Measurements from ENCODE around the gene GNG5. TPM values are rescaled to one million over a fixed set of nuclear protein-coding genes. Genes with fewer than 3 reads are reported as not detected.
A peak's percentile ranks its signal among the peaks of the same experiment; 100 is the strongest.
"Not testable (repeated sequence)": the region's sequence is repeated elsewhere in the genome, so short reads cannot be mapped to it uniquely, and the experiment has no call there.

The GNG5 gene
- total RNA-seq: 97.8 and 157 TPM in 2 replicates
- polyA plus RNA-seq (2012): 200 TPM

DNA sequence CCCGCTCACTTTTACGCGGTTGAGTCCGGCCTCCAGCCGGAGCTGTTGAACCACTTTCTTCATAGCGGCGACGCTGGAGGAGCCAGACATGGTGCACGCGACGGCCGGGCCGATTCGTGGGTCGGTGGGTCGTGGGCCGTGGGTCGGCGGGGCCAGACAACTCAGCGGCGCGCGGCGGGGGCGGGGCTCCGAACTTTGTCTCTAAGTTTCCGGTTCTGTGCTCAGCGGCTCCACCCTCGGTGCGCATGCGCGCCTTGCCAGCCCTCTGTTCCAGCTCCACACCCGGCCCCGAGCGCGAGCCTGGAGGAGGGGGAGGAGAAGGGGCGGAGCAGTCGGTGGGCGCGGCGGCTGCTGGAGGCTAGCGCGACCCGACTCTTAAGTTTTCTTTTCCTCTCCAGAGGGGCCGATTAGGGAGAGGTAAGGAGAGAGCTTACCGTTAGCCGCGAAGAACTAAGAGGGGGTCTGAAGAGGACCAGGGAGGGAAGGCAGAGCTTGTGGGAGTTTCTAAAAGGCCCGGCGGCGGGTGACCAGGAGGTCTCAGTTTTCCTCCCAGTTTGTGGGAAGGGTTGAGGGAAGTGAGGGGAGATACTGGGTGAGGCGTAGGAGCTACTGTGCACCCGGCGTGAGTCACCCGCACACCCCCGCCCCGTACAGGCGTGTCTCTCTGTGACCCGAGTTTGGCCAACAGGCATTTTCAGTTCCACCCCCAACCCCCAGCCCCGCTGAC lies at the start of gene GNG5, which contains the start of gene SPATA1:
Gene GNG5, minus strand, starts transcription at position 580 of the 727 bp plus-strand sequence. Its CDS starts 490 bp downstream, at position 90.
Gene SPATA1, plus strand, starts transcription at position 385 of the 727 bp plus-strand sequence. CDS start 9,974 bp downstream, outside the sequence.
- DNase-seq (ENCODE audit: low read depth): peak; percentile 99

DNA sequence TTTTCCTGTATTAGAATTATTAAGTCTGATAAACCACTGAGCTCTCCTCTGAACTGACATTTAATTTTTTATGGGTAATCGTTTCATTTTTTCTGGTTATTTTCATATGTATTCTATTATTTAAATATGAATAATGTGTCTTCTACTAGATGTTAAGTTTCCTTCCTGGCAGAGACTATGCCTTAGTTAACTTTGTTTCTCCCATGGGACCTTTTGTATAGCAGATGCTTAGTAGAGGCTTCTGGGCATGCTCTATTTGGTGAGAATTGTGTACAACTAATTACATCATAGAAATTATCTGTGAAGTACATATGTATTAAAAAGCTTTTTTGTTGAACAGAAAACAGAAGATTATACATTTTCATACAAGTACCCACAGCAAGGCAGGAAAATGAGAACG lies 44.4 kb upstream of the GNG5 start:
- DNase-seq (ENCODE audit: low read depth): no peak

DNA sequence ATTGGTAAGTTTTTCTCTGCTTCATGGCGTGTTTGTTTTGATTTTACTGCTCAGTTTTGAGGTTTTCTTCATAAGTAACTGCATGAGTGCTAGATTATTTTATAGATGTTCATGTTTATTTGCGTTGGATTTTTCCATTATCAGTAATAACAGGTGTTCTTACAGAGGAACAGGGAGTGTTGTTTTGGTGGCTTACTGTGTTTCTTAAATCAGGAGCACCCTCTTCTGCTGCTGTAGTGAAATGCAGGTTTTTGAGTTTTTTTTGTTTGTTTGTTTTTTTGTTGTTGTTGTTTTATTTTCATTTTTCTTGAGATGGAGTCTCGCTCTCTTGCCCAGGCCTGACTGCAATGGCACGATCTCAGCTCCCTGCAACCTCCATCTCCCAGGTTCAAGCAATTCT lies 35.3 kb upstream of the GNG5 start:
- DNase-seq (ENCODE audit: low read depth): peak; percentile 24

DNA sequence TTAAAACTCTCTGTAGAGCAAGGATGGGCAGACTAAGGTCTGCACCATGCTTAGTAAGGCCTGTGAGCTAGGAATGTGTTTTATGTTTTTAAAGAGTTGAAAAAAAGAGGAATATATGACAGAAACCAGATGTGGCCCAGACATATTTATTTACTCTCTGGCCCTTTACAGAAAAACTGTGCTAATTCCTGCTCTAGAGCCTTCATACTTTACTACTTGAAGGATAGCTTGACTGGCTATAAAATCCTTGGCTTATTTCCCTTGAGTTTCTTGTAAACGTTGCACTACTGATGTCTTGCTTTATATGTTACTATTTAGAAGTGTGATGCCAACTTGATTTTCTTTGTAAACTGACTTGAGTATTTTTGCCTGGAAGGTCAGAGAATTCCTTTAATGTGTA lies 34.4 kb upstream of the GNG5 start:
- DNase-seq (ENCODE audit: low read depth): no peak

DNA sequence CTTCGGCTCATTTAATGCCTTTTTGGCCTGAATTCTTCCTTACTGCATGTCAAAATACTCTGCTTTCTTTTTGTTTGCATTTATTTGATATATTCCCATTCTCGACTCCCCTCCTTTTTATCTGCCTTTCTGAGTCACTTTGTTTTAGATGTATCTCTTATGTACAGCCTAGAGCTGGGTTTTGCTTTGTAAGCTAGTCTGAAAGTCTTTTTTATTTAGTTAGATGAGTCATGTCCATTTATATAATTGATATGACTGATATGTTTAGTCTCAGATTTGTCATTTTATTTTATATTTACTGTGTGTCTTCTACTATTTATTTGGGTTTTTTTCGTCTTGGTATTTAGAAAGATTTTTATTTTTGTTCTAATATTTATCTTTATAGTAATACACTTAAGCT lies 33.6 kb upstream of the GNG5 start:
- no peak for DNase-seq (ENCODE audit: low read depth)

DNA sequence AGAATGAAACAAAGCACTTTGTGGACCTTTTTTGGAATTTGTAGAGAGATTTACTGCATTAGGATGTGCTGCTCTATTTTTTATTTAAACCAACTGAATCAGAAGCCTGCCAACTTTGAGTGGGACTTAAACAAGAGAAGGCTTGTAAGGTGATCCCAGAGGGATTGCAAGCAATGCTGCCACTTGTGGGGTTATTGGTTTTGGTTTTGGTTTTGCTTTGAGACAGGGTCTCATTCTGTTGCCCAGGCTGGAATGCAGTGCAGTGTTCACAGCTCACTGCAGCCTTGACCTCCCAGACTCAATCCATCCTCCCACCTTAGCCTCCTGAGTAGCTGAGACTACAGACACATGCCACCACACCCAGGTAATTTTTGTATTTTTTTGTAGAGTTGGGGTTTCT lies 32.2 kb upstream of the GNG5 start:
- peak; percentile 47 for DNase-seq (ENCODE audit: low read depth)

DNA sequence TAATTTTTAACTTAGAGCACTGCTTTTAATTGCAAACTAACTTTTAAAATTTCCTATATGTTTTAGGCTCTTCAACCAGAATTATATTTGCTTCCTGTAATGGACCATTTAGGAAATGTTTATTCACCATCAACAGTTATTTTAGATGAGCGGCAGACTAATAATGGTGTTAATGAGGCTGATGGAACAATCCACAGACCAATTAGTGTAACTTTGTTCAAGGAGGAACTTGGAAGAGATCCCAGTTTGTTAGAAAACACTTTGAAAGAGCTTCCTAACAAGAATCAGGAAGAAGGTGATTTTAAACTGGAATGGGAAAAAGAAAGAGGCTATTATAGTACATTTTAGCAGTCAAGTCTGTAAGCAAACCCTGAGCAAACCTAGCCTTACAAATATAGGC lies 19.4 kb upstream of the GNG5 start:
- no peak for DNase-seq (ENCODE audit: low read depth)

DNA sequence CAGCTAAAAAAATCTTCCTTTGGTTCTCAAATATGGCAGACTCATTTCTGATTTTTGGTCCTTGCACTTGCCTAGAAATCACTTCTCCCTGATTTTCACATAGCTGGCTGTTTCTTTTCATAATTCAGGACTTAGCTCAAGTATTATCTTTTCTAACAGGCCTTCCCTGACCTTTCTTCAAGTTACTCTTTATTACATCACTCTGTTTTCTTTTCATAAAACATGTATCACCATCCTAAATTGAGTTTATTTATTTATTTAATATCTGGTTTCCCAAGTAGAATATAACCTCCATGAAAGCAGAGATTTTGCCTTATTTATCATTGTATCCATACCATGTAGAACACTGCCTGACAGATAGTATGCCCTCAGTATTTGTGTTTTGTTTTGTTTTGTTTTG lies 18.2 kb upstream of the GNG5 start:
- no peak for DNase-seq (ENCODE audit: low read depth)

DNA sequence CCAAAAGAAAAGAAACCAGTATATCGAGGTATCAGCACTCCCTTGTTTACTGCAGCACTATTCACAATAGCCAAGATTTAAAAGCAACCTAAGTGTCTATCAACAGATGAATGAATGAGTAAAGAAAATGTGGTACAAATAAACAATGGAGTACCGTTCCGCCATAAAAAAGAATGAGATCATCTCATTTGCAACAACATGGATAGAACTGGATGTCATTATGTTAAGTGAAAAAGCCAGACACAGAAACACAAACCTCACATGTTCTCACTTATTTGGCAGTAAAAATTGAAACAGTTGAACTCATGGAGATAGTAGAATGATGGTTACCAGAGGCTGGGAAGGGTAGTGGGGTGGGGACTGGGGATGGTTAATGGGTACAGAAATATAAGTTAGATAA lies 4.3 kb upstream of the GNG5 start:
- DNase-seq (ENCODE audit: low read depth): no peak

DNA sequence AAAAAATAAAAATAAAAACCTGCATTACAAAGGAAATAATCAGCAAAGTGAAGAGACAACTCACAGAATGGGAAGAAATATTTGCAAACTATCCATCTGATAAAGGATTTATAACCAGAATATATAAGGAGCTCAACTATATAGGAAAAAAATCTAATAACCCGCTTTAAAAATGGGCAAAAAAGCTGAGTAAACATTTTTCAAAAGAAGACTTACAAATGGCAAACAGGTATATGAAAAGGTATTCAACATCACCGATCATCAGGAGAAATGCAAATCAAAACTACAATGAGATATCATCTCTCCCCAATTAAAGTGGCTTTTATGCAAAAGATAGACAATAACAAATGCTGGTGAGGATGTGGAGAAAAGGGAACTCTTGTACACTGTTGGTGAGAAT lies 3.8 kb upstream of the GNG5 start:
- no peak for DNase-seq (ENCODE audit: low read depth)

DNA sequence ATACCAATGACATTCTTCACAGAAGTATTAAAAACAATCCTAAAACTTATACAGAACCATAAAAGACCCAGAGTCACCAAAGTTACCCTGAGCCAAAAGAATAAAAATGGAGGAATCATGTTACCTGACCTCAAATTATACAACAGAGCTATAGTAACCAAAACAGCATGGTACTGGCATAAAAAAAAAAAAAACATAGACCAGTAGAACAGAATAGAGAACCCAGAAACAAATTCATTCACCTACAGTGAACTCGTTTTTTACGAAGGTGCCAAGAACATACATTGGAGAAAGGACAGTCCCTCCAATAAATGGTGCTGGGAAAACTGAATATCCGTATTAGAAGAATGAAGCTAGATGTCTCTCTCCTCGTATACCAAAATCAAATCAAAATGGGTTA lies 2.6 kb upstream of the GNG5 start:
- no peak for DNase-seq (ENCODE audit: low read depth)

DNA sequence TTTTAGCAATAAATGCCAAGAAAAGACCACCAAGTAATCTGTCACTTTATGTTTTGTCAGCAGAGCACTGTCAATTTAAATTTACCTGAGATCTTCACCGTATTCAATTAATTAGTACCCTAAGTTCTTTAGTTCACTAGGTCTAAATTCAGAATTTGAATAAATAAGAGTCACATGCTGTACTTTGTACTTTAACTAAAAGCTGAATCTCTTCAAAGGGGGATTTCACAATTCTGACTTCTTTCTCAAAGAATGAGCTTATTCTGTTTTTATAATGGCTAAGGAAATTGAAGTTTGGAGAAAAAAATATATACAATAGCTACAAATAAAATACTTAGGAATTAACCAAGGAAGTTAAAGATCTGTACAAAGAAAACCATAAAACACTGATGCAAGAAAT lies 2.1 kb upstream of the GNG5 start:
- no peak for DNase-seq (ENCODE audit: low read depth)

DNA sequence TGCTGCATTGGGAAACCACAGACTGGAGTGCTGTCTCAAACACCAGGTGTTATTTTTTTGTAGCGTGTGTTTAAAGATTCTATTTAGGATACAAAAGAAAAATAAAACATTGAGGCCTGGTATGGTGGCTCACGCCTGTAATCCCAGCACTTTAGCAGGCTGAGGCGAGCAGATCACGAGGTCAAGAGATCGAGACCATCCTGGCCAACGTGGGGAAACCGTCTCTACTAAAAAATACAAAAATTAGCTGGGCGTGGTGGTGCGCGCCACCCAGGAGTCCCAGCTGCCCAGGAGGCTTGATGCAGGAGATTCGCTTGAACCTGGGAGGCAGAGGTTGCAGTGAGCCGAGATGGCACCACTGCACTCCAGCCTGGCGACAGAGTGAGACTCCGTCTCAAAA lies 1.5 kb upstream of the GNG5 start:
- DNase-seq (ENCODE audit: low read depth): not testable (repeated sequence)

DNA sequence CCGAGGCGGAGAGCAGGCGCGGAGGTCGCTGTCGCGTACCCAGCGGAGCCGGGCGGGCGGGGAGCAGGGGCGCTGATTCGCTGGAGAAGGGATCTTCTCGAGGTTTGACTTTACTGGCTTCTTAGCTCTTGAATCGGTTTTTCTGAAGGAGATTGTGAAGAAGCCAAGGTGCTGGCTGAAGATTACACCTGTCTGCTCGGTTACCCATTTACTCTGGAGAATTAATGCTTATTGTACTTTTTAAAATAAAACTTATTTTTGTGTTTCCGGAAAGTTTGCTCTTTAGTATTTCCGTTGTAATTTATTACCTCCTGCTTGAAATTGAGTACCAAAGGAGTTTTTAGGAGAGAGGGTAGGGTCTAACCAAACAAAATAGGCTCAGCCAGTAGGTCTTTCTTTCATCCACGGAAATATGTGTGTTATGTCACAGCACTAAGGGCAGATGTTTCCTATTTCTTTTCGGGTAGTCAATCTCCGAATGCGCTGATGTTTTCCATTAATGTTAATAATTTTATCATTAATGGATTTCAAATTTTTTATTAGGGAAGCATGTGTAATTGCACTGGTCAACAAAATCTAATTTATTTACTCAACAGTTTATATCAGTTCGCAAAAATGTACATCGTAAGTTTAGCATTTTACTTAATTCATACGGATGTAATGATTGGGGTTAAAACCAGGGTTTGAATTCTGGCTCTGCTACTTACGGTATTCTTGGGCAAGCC lies 510 bp upstream of the GNG5 start:
- DNase-seq (ENCODE audit: low read depth): no peak

DNA sequence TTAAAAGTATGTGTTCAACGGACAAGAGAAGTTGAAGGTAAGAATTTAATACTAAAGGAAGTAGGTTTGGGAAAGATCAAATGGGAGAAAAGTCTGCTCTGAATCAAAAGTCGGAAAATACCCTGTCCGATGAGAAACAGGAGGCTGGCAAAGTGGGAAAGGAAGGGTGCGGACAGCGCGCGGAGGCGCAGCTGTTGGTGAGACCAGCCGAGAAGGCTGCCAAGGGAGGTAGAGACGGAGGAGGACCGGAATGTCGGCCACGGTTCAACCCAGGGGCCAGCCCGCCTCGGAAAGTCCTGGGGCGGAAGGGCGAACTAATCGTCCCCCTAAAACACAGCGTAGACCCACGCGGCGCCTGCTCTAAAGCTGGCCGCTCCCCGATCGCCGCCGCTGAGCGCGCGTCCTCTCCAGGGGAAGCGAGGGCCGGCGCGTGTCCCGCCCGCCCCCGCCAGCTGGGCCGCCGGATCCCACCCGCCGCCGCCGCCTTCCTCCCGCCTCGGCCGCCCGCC lies 834 bp downstream of the GNG5 start:
- DNase-seq (ENCODE audit: low read depth): peak; percentile 79

DNA sequence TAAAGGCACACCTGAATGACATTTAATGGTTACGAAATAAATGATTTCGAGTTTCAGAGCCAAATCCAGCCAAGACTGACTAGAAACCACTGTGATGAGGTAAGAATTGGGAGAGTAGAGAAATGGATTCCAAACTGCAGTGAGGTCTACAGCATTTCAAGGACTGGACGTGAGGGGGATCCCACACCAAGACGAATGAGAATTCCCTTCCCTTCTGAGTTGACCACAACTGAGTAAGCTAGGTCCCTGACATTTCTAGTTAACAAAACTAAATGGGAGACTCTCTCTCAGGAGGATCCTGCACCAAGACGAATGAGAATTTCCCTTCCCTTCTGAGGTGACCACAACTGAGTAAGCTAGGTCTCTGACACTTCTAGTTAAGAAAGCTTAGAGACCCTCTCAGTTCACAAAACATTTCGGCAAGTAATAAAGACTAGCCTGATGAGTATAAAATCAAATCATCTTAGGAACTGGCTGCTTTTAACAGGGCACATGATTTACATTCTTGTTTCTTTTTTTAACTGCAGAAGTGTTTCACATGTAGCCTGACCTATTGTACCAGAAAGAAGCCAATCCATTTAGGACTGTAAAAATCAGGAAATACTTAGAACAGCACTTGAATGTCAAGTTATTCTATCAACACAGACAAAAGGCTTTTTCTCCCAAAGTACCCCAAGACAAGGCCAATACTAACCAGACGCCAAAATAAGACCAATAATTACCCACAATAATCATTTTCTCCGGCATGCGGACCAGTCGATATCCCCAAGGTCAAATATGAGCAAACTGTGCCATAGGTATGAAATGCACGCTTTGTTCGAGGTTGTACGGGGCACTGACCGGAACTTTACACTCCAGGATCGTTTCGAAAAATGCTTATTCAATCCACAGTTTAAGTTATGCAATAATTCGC lies 1.5 kb downstream of the GNG5 start:
- DNase-seq (ENCODE audit: low read depth): peak; percentile 61

DNA sequence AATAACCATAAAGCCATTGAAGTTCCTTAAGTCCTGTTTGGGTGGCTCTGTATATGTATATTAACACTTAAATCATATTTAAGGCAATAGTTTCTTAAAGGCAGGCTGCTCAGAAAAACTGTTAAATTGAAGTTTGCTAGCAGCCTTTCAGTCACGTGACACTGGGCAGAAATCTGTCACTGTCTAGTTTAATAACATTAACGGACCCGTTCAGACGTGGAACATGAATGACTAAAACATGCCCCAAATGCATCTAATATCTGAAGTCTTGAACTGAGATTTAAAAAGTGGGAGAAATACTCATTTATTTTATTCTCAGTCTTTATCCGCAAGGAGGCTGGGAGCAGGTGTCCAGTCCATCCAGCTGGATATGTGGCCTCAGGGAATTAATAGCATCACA lies 3.5 kb downstream of the GNG5 start:
- no peak for DNase-seq (ENCODE audit: low read depth)

DNA sequence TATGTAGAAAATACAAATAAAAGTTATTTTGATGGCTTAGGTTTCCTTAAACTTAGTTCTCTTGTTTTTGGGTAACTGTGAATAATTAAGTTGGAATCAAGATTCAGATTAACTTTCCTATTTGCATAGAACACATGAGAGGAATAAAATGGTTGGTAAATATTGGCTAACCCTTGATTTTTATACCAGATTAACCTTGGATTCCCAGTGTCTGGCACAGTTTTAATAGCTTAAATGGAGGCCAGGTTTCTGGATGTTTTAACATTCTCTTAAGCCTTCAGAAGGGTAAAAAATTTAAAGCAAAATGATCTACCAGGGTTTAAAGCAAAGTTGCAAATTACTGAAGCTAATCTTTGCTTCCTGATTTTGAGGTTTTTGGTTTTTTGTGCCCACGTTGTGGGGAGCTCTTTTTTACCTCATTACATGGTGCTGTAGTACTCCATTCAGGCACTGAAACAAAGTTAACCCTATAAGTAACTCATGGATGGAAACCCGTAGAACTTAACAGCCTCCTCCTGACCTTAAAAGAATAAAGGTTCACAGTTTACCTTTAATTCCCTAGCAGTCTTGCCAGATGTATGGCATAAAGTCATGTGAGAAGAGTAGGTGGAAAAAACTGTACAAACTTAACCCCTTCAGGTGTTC lies 8.6 kb downstream of the GNG5 start:
- DNase-seq (ENCODE audit: low read depth): no peak

DNA sequence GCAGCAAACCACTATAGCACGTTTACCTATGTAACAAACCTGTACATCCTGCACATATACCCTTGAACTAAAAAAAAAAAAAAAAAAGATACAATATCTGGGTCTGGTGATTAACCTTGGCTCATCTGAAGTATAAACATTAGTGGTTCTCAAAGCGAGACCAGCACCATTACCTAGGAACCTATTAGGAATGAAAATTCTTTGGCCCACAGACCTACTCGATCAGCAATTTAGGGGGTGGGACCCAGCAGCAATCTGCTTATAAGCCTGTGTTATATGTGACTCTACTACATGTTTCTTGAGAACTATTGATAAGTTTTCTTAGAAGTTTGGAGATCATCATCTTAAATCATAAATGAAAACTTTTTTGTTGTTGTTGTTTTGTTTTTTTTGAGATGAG lies 9.9 kb downstream of the GNG5 start:
- DNase-seq (ENCODE audit: low read depth): no peak

DNA sequence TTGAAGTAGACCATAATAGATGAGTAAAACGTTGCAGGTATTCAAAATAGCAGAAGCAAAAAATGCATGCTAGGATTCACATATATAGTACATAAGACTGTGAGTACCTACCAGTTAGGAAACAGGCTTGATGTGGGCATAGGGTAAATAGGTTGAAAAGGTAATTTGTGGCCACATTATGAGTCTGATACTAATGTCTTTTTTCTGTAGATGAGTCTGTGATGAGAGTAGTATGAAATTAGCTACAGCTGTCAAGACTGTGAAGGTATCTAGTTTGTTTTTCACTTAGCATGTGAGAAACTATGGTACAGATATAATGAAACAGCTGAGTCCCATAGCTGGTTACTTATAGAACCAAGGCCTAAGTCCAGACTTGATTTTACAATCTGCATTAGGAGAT lies 12.6 kb downstream of the GNG5 start:
- no peak for DNase-seq (ENCODE audit: low read depth)

DNA sequence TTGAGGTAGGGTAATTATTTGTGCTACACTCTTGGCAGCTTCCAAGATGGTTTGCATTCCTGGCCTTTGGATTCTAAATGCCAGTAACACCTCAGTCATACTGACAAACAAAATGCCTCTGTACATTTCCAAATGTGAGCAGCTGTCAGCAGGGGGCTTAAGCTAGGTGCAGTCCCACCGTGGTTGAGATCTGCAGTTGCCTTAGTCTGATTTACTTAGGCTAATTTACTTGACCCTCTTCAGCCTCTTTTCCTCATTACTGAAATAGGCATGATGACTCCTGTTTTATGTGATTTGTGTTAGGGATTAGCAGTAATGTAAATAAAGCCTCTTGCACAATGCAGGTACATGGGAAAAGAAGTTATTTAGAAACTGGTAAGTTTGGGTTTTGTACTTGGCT lies 13.7 kb downstream of the GNG5 start:
- DNase-seq (ENCODE audit: low read depth): peak; percentile 56

All from myocyte (in vitro differentiated cells).